ENCODE data around the gene KCNK13.
"Not testable (repeated sequence)": the region's sequence is repeated elsewhere in the genome, so short reads cannot be mapped to it uniquely, and the experiment has no call there.

The KCNK13 gene

GRCh38 chr14:90193925-90194324, 132.1 kb downstream of the KCNK13 start:
- DNase-seq (ENCODE audit: low read depth, low spot score), result peak; percentile 23

DNA sequence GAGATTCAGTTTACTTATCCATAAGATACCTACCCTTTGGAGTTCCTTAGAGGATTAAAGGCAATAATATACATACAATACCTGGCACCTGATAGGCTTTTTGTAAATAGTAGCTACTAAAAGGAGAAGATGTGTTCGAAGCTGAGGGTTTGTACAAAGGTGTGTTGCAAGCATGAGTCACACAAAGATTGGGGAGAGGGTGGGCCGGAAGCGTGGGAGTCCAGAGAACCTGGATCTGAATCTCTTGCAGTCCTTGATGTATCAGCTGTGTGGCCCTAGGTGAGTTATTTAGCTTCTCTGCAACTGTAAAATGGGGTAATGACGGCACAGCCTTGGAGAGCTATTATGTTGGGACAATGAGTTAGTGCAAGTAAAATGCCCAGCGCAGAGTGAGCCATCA, 132.9 kb downstream of the KCNK13 start:
- no peak for DNase-seq (ENCODE audit: low read depth, low spot score)

DNA sequence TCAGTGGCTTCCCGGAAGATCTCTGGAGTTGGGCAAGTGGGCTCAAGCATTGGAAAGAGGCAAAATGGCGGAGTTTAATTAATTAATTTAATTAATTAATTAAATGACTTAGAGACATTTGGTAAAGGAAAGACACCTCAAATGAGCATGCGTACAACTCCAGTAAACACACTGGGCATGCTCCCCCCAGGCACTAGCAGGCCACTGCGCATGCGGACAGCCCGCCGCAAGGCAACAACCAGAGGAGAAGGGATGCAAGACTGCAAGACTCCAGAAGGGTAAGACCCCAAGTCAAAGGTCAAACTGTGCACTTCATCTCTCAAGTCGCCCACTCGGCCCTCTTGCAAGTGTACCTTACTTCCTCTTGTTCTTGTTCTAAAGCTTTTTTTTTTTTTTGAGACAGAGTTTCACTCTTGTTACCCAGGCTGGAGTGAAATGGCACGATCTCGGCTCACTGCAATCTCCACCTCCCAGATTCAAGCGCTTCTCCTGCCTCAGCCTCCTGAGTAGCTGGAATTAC, 136.8 kb downstream of the KCNK13 start:
- DNase-seq (ENCODE audit: low read depth, low spot score), result no peak

DNA sequence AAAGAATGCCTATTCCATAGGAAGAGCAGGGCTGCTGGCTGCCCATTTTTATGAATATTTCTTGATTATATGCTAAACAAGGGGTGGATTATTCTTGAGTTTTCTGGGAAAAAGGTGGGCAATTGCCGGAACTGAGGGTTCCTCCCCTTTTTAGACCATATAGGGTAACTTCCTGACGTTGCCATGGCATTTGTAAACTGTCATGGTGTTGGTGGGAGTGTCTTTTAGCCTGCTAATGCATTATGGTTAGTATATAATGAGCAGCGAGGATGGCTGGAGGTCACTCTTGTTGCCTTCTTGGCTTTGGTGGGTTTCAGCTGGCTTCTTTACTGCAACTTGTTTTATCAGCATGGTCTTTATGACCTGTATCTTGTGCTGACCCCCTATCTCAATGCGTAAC, 138.8 kb downstream of the KCNK13 start:
- DNase-seq (ENCODE audit: low read depth, low spot score), result not testable (repeated sequence)

DNA sequence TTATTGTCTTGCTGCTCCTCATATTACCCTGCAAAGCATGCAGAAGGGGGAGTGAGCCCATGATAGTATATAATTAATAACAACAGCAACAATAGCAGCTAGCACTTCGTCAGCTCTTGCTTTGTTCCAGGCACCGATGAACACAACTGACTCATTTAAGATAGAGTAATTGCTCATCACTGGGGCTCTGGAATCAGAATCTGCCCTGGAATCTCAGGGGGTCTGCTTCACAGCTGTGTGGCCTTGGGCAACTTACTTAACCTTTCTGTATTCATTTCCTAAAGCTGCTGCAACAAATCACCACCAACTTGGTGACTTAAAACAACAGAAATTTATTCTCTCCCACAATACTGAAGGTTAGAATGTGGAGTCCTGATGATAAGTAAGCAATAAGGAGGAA, 139.6 kb downstream of the KCNK13 start:
- DNase-seq (ENCODE audit: low read depth, low spot score), result no peak

DNA sequence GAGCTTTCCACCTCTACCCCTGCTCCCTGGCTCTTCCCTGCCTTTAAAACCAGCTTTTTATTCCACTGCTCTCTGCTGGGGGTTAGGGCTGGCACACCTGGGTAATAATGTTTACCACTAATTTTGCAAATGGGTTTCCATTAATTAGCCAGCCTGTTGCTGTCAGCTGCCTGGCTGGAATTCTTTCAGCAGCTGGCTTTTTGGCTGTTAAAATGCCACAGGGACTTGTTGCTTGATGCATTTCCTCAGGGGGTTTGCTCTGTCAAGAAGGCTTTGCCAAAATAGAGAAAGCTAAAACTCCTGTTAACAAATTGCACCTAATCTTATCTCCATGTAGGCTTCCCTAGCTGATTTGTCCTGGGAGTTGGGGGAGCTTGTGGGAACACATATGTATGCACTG, 142.7 kb downstream of the KCNK13 start:
- no peak for DNase-seq (ENCODE audit: low read depth, low spot score)

DNA sequence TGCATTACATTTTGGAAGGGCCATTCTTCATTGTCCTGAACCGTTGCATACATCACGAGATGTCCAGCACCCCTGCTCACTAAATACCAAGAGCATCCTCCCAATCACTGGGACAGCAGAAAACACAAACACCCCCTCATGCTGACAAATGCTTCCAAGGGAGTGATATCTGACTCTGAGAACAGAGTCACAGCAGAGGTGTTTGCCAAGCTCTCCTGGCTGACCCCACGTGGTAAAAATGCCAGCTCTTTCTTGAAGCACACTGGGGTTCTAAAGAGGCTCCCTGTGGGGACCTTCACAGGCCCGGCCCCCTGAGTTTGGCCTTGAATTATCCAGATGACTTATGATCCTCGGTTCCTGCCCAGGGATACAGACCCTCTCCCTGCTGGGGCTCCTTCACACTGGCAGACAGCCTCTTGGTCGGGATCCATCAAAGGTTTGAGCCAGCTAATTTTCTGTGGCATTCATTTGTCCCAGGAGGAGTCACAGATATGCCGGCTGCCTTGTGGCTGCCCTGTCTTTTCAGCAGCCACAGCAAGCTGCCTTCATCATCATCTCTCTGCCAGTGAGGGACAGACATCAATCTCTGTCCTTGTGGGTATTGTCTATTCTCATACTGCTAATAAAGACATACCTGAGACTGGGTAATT, 151.4 kb downstream of the KCNK13 start:
- no peak for DNase-seq (ENCODE audit: low read depth, low spot score)

DNA sequence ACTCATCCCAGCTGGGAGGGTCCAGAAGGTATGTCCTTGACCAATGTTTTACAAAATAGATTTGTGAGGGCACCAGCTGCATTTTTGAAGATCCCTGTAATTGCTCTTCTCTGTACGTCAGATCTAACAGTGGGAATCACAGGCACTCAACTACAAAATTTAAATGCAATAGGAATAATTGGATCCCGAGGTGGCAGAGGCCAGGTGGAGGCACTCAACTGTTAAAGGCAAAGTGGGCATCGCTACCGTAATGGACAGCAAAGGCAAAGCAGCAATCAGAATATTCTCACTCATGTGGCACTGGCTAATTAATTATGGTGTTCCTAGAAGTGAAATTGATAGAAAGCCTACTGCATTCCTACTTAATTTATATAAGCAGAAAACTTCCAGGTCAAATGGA, 166.7 kb downstream of the KCNK13 start:
- no peak for DNase-seq (ENCODE audit: low read depth, low spot score)

- DNase-seq (ENCODE audit: low read depth, low spot score), result not testable (repeated sequence)
Measured at GRCh38 chr14:90229942-90230341, 168.1 kb downstream of the KCNK13 start.
